SJSA1 (cell line): ENCODE measurements around the gene LHX4. TPM values are rescaled to one million over a fixed set of nuclear protein-coding genes. Genes with fewer than 3 reads are reported as not detected.

ENCODE experiments used
- DNase-seq, 2 experiments: peaks; one replicate each; pipeline ENCODE4 v3.0.0-alpha.2; 2015 to 2020; ENCODE audit warnings: low spot score in 2 of 2, low read depth in 1 of 2
- H3K27ac ChIP-seq: fragments of 250-450 bp; sonication (Bioruptor Pico); 2 replicates; pipeline ENCODE4 v1.5.1; 2020; ENCODE audit warnings: mild to moderate bottlenecking, moderate library complexity
- H3K27me3 ChIP-seq: fragments of 250-450 bp; sonication (Bioruptor Pico); replicated peaks from 2 replicates; pipeline ENCODE4 v1.5.1; 2020; ENCODE audit warnings: mild to moderate bottlenecking, moderate library complexity
- H3K36me3 ChIP-seq: fragments of 250-450 bp; sonication (Bioruptor Pico); 2 replicates; pipeline ENCODE4 v1.5.1; 2020; ENCODE audit warnings: mild to moderate bottlenecking
- H3K4me1 ChIP-seq: fragments of 250-450 bp; sonication (Bioruptor Pico); replicated peaks from 2 replicates; pipeline ENCODE4 v1.6.1; 2021; ENCODE audit warnings: mild to moderate bottlenecking
- H3K4me3 ChIP-seq: fragments of 250-450 bp; sonication (Bioruptor Pico); 2 replicates; pipeline ENCODE4 v1.5.1; 2020; ENCODE audit warnings: mild to moderate bottlenecking
- H3K9me3 ChIP-seq: fragments of 250-450 bp; sonication (Bioruptor Pico); replicated peaks from 2 replicates; pipeline ENCODE4 v1.5.1; 2020; ENCODE audit warnings: mild to moderate bottlenecking
- total RNA-seq: library from RNA; depleted of rRNA; stranded (reverse); fragments of >200 nt; shearing (Covaris generic); gene quantifications from 2 replicates; pipeline ENCODE4 v1.2.3, GENCODE V29; 2014

LHX4 gene
- total RNA-seq, 1 experiment from 2014 or later: 4.6 TPM

DNA sequence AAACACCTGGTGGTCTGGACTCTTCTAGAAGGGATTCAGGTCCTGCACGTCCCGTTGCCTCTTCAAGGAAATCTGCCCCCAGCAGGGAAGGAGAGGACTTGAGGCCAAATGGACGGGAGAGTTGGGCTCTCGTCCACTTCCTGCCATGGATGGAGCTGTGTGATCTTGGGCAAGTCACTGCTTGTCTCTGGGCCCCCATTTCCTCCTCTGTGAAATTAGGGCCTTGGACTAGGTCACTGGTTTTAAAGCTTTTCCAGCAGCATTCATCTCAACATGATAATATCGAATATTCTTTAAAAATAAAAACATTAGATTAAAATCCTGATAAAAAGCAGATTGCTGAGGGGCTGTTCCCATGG is 26.9 kb downstream of the LHX4 start:
- Histone ChIP-seq H3K27me3 (no peaks in the 10 kb centered on the region), H3K4me1 (peaks cover 50% of the 10 kb centered on the region), H3K36me3 (no peaks in the 10 kb centered on the region), H3K27ac (no peak overlapping the region), H3K4me3 (no peak overlapping the region), H3K9me3 (no peaks in the 10 kb centered on the region)
- no peak for DNase-seq

DNA sequence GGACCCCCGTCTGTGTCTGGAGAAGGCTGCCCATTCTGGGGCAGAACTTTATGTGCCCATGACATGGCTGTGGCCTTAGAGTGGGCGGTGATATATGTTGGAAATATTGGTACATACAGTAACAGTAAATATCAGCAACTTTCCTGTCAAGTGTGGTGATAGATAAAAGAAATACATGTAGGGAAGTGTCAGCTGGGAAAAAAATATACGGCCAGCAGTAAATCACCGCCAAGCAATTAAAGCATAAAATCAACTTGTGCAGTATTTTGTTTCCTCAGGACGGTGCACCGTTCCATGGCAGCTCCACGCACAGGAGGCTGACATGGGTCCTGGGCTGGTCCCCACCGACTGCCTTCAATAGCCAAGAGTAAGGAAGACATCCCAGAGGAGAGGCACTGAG is 27.4 kb downstream of the LHX4 start:
- Histone ChIP-seq H3K4me1 (peaks cover 48% of the 10 kb centered on the region), H3K9me3 (no peaks in the 10 kb centered on the region), H3K4me3 (no peak overlapping the region), H3K36me3 (no peaks in the 10 kb centered on the region), H3K27me3 (no peaks in the 10 kb centered on the region), H3K27ac (no peak overlapping the region)
- no peak for DNase-seq

DNA sequence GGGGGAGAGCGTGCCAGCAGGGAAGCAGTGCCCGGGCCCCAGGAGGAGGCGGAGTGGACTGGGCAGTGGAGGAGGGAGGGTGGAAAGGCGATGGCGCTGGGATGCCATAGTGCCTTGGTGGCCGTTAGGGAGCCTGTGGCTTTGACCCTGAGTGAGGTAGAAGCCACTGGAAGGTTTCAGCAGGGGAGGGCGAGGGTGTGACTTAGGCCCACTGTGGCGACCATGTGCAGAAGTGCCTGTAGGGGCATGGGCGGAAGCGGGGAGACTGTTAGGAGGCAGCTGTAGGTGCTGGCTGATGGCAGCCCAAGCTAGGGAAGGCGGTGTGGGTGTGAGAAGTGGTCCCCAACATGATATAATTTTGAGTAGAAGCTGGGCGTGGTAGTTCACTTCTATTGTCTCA is 28.2 kb downstream of the LHX4 start:
- Histone ChIP-seq H3K4me1 (peaks cover 48% of the 10 kb centered on the region), H3K4me3 (no peak overlapping the region), H3K27ac (no peak overlapping the region), H3K9me3 (no peaks in the 10 kb centered on the region), H3K27me3 (no peaks in the 10 kb centered on the region), H3K36me3 (no peaks in the 10 kb centered on the region)
- no peak for DNase-seq

DNA sequence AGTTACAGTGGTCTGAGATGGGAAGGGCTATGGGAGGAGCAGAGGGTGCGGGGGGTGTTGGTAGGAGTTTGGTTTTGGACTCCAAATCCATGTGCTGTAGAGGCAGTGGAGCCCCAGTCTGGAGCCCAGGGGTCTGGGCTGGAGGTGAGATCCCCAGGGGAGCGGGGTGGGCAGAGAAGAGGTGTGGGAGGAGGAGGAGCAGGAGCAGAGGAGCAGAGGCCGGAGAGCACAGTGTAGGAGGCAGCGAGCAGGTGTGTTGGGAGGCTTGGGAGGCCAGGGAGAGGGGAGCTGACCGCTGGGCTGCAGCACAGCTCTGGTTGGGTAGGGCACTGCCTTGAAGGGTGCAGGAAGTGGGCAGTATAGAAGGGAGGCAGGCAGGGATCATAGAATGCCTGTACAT is 28.9 kb downstream of the LHX4 start:
- Histone ChIP-seq H3K27ac (no peak overlapping the region), H3K9me3 (no peaks in the 10 kb centered on the region), H3K27me3 (no peaks in the 10 kb centered on the region), H3K4me1 (peaks cover 42% of the 10 kb centered on the region), H3K36me3 (no peaks in the 10 kb centered on the region), H3K4me3 (no peak overlapping the region)
- no peak for DNase-seq

DNA sequence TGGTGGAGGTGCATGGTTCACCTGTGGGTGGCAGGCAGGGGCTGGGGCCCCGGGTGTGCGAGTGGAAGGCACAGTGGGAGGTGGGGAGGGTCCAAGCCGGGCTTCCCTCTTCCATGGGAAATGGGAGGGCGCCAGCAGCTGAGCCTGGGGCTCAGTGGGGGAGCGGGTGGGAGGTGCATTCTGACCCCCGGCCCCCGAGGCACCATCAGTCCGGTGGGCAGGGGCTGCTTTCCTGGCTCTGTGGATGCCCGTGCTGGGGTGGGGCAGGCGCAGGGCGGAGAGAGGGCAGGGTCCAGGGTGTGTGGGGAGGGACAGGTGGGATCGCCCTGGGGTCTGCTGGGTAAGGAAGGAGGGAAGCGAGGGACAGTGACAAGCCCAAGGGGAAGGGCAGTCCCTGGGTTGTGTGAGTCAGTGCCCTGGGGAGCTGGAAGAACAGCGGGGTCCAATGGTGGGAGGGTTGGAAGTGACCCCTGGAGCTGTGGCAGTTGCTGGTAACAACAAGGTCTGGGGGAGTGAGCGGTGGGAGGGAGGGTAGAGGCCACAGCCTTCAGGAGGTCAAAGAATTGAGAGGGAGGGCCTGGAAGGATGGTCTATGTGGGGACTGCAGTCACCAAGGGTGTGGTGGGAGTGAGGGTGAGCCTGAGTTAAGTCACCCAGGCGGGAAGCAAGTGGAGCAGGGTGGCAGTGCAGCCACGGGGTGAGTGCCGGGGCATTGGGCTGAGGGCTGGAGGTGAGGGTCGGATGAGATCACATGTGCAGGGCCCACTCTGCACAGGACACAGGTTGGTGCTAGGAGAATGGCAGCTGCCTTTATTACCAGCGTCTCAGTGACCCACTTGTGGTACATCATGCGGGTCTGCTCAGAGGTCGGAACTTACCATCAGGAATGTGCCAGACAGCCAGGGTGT is 29.6 kb downstream of the LHX4 start:
- H3K36me3 ChIP-seq: no peaks in the 10 kb centered on the region
- no peaks in the 10 kb centered on the region for H3K27me3 ChIP-seq
- H3K9me3 ChIP-seq: no peaks in the 10 kb centered on the region
- no peak for DNase-seq
- H3K27ac ChIP-seq: no peak overlapping the region
- H3K4me1 ChIP-seq: peaks cover 34% of the 10 kb centered on the region
- H3K4me3 ChIP-seq: no peak overlapping the region

DNA sequence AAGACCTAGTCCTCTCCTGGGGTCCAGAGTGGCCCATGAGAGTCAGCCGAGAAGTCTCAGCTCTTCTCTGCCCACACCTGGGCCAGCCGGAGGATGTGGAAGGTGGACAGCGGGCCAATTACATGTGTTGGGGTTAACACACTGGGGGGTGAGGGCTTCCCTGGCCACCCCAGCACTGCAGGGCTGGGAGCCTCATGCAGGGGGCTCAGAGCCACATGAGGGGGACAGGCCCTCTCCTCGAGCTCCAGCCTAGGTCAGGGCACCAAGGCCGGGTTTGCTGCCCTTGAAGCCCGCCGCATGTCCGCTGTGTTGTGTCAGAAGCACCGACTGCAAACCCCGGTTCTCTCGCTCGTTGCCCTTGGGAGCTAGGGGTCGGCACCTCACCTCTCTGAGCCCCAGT is 30.5 kb downstream of the LHX4 start:
- Histone ChIP-seq H3K4me3 (no peak overlapping the region), H3K9me3 (no peaks in the 10 kb centered on the region), H3K4me1 (peaks cover 26% of the 10 kb centered on the region), H3K27me3 (no peaks in the 10 kb centered on the region), H3K36me3 (no peaks in the 10 kb centered on the region), H3K27ac (no peak overlapping the region)
- DNase-seq: no peak

DNA sequence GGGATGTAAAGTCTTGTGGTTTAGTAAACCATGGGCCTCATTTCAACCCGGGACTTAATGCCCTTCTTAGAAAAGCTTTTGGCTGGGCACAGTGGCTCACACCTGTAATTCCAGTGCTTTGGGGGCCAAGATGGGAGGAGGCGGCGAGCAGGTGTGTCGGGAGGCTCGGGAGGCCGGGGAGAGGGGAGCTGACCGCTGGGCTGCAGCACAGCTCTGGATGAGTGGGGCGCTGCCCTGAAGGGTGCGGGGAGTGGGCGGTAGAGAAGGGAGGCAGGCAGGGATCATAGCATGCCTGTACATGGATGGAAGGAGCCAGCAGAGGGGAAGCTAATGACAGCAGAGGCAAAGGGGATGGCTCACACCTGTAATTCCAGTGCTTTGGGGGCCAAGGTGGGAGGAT is 31.0 kb downstream of the LHX4 start:
- no peaks in the 10 kb centered on the region for H3K9me3 ChIP-seq
- no peak for DNase-seq
- no peak overlapping the region for H3K4me3 ChIP-seq
- H3K4me1 ChIP-seq: peaks cover 21% of the 10 kb centered on the region
- H3K27me3 ChIP-seq: no peaks in the 10 kb centered on the region
- no peaks in the 10 kb centered on the region for H3K36me3 ChIP-seq
- no peak overlapping the region for H3K27ac ChIP-seq

DNA sequence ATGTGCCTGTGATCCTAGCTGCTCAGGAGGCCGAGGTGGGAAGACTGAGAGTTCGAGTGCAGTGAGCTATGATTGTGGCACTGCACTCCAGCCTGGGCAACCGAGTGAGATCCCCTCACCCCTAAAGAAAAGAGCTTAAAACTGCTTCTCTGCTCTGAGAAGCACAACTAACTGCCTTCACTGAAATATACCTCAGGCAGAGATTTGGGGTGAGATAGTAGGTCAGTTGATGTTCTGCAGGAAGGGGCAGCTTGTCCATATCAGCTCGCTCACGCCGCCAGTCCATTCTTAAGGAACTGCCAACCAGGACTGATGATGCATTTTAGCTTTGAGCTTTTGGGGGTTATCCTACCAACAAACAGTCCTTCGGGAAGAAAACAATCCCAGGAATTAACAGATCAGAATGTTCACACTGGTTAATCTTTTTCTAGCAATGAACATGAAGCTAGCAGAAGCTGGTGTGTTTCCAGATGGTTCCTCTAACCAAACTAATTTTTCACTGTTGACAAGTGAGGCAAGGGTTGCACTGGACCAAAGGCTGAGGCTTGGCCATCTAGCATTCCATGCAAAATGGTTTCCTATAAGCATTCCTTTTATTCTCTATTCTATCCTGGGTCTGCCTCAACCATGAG is 31.6 kb downstream of the LHX4 start:
- Histone ChIP-seq H3K4me3 (no peak overlapping the region), H3K36me3 (no peaks in the 10 kb centered on the region), H3K9me3 (no peaks in the 10 kb centered on the region), H3K27me3 (no peaks in the 10 kb centered on the region), H3K4me1 (peaks cover 15% of the 10 kb centered on the region), H3K27ac (no peak overlapping the region)
- no peak for DNase-seq

DNA sequence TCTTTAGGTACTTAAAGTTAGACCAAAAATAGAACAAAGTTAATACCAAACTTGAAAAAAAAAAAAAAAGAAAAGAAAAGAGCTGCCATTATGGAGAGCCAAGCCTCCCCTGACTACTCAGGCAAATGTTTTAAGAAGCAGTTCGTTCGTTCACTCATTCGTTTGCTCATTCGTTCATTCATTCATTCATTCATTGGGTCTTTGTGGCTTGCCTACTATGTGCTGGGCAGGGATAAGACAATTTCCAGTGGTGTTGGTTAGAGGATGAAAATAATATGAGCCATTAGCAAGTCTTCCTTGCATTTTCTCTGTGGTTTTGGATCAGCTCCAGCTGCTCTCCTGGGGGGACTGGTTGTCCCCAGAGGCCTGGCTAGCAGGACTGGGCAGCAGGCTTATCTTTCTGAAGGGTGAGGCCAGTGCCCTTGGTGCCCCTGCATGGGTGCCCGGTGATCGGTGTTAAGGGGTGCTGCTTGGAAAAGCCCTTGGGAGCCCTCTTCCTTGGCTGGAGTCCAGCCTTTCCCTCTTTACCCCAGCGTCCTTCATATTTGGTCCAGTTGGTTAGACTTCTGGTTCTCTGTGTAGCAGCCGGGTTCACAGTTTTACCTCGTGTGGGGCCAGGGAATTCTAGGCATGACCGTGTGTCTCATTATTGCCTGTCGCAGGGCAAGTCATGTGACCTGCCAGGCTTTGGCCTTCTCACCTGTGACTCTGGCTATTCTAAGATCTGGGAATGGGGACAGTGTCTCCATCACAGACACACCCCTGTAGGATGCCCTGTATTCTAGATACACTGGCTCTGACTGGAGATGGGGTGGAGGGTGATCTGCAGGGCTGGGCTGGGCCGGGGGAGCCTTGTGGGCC is 32.8 kb downstream of the LHX4 start:
- DNase-seq: peak in 1 of 2 experiments; percentile 23
- H3K27me3 ChIP-seq: no peaks in the 10 kb centered on the region

DNA sequence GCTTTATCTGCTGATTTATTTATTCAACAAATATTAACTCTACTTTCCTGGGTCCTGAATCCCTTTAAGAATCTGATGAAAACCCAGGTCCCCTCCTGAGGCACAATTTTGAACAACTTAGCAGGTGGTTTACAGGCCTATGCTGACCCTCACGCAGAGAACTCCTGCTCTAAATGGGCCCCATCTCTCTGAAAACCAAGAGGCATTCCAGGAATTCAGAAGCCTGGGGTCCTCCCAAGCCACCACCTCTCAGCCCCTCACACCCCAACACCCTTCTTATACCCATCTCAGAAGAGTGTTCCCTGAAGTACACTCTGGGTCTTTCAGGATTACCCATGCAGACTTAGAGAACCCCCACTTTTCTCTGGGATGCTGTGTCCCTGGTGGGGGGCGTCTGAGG is 34.5 kb downstream of the LHX4 start:
- H3K4me3 ChIP-seq: no peak overlapping the region
- no peaks in the 10 kb centered on the region for H3K9me3 ChIP-seq
- H3K36me3 ChIP-seq: 0 out of 2 replicates have a peak, but pooled peaks cover 4% of the 10 kb centered on the region
- DNase-seq: peak in 1 of 2 experiments; percentile 19
- H3K27ac ChIP-seq: no peak overlapping the region
- peaks cover 13% of the 10 kb centered on the region for H3K4me1 ChIP-seq
- no peaks in the 10 kb centered on the region for H3K27me3 ChIP-seq

More for the DNA sequence above, 32.8 kb downstream of the LHX4 start:
- Histone ChIP-seq H3K4me1 (peaks cover 11% of the 10 kb centered on the region), H3K27ac (no peak overlapping the region), H3K4me3 (no peak overlapping the region), H3K9me3 (no peaks in the 10 kb centered on the region), H3K36me3 (no peaks in the 10 kb centered on the region)

DNA sequence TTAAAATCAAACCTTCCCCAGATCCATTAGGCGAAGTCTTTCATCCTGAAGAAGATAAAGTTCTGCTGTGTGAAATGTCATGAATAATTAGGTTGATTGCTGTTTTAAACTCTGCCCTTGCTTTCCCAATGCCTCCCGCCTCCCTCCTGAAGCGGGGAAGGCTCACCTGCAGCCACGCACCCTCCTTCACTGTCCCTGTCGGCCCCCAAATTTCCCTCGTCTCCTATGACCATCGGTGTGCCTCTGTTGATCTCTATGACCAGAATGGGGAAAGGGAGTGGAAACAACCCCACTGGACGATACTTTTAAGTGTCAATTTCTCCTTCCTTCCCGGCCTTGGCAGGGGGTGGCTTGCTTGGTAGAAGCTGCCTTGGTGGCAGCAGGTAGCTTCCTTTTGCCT is 35.1 kb downstream of the LHX4 start:
- H3K36me3 ChIP-seq: 0 out of 2 replicates have a peak, but pooled peaks cover 7% of the 10 kb centered on the region
- H3K27me3 ChIP-seq: no peaks in the 10 kb centered on the region
- peaks cover 19% of the 10 kb centered on the region for H3K4me1 ChIP-seq
- H3K27ac ChIP-seq: no peak overlapping the region
- H3K9me3 ChIP-seq: no peaks in the 10 kb centered on the region
- no peak overlapping the region for H3K4me3 ChIP-seq
- DNase-seq: peak in 1 of 2 experiments; percentile 30

DNA sequence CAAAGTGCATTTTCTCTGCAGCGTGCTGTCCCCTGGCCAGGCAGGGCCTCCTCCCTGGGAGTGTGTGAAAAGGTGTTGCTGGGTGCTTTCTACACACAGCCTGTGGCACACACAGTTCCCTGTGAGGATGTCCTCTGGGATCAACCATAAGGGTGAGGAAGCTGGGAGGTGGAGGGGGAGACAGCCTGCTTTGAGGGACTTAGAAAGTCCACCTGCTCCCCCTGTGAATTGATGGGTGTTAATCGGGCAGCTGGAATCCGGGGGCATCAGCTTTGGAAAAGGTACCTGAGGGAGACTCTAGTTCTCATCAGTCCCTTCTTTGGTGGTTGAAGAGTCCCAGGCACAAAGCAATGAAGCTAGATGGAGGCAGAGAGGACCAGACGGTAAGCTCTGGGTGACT is 35.8 kb downstream of the LHX4 start:
- no peak for DNase-seq
- Histone ChIP-seq H3K27me3 (no peaks in the 10 kb centered on the region), H3K9me3 (no peaks in the 10 kb centered on the region), H3K36me3 (0 out of 2 replicates have a peak, but pooled peaks cover 7% of the 10 kb centered on the region), H3K4me1 (peaks cover 25% of the 10 kb centered on the region), H3K27ac (no peak overlapping the region), H3K4me3 (no peak overlapping the region)

DNA sequence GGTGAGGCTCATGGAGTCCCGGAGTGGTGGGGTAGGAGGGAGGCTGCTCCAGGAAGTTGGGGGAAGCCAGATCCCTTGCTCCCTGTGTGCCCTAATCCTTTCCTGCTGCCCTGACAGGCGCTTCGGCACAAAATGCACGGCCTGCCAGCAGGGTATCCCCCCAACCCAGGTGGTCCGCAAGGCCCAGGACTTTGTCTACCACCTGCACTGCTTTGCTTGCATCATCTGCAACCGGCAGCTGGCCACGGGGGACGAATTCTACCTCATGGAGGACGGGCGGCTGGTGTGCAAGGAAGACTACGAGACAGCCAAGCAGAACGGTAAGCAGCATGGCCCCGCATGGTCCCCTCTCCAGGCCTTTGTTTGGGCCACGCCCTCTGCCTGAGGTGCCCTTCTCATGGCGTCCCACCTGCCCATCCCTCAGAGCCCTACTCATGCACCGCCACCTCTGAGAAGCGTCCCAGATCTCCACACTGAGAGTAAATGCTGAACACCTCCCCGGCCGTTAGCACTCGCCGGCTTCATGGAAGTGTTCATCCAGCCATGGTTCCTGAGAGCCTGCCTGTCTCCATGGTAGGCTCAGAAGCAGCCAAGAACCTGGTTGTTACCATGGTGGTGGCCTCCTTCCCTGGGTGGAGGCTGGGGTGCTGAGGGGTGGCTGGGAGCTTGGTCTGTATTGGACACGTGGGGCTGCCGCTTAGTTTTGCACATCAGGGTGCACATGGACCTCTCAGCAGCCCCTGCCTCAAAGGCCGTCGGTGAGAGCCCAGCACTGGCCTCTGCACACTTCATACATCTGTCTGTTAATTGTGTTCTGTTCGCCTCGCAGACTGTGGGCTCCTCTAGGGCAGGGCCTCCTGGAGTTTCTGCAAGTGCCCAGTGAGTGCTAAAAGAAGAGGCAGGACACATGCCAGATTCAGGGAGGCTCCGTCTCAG is 36.5 kb downstream of the LHX4 start:
- Histone ChIP-seq H3K27me3 (no peaks in the 10 kb centered on the region), H3K9me3 (no peaks in the 10 kb centered on the region), H3K4me1 (peaks cover 32% of the 10 kb centered on the region), H3K36me3 (0 out of 2 replicates have a peak, but pooled peaks cover 8% of the 10 kb centered on the region), H3K4me3 (no peak overlapping the region), H3K27ac (no peak overlapping the region)
- DNase-seq: peak in 1 of 2 experiments; percentile 43
